B cell (primary cell): ENCODE data around the gene GAMT. TPM values are rescaled to one million over a fixed set of nuclear protein-coding genes. Genes with fewer than 3 reads are reported as not detected.

Source experiments
- ATAC-seq: fragments of 200-7000 bp; cut with Tn5 transposase; one replicate; pipeline ENCODE4 v1.10.0; 2021; ENCODE audit warnings: low read depth, mild to moderate bottlenecking, moderate number of reproducible peaks, moderate library complexity
- CTCF ChIA-PET: fragments of 350-600 bp; sonication (Branson Sonifier 250); formaldehyde crosslinking; loops from one replicate; lab custom pipeline; 2021; ENCODE audit warnings: antibody characterized with exemption, inconsistent platforms; lab: Charles Lee
- POLR2A ChIA-PET: fragments of 350-600 bp; sonication (Branson Sonifier 250); formaldehyde crosslinking; loops from one replicate; lab custom pipeline; 2021; ENCODE audit warnings: antibody characterized with exemption; lab: Charles Lee
- DNase-seq: peaks from one replicate; pipeline ENCODE4 v3.0.0; 2013
- H2AFZ ChIP-seq: 2 replicates; pipeline ENCODE4 v1.6.1; 2012; ENCODE audit warnings: mild to moderate bottlenecking, low read depth, low read length; ENCODE audit not compliant: insufficient read depth, poor library complexity, severe bottlenecking
- H3K27ac ChIP-seq, 2 donors: 1 replicate in 1 of 2; 2 replicates in 1 of 2; pipeline ENCODE4 v1.5.1; 2012 to 2013; ENCODE audit warnings: low read length in 2 of 2, mild to moderate bottlenecking in 2 of 2, moderate library complexity in 1 of 2
- H3K27me3 ChIP-seq, 4 experiments: fragments of 200-600 bp in 1 of 4; sonication (generic) in 1 of 4; replicated peaks in 1 of 4; 1 replicate in 2 of 4; 2 replicates in 2 of 4; pipeline versions ENCODE4 v1.6.1 to v1.7.0; 2013 to 2016; ENCODE audit warnings: low read length in 3 of 4, mild to moderate bottlenecking in 2 of 4, mixed read lengths in 1 of 4, moderate library complexity in 1 of 4; ENCODE audit not compliant: insufficient read depth in 4 of 4, control insufficient read depth in 3 of 4; ENCODE audit errors: control extremely low read depth in 1 of 4
- H3K36me3 ChIP-seq, 2 experiments: replicated peaks in 1 of 2; 1 replicate in 1 of 2; 2 replicates in 1 of 2; pipeline versions ENCODE4 v1.6.1 to v1.7.1; 2013; ENCODE audit warnings: low read length in 1 of 2; ENCODE audit not compliant: insufficient read depth in 2 of 2, control insufficient read depth in 1 of 2; ENCODE audit errors: control extremely low read depth in 1 of 2, extremely low read depth in 1 of 2
- H3K4me1 ChIP-seq, 2 donors: fragments of 200-600 bp in 1 of 2; sonication (generic) in 1 of 2; 1 replicate in 1 of 2; 2 replicates in 1 of 2; pipeline versions ENCODE4 v1.5.1 to v1.6.1; 2013 to 2017; ENCODE audit warnings: low read length in 2 of 2; ENCODE audit not compliant: control insufficient read depth in 2 of 2, insufficient read depth in 2 of 2
- H3K4me2 ChIP-seq: replicated peaks from 2 replicates; pipeline ENCODE3; 2012; ENCODE audit warnings: mild to moderate bottlenecking, low read depth, low read length; ENCODE audit not compliant: poor library complexity, severe bottlenecking
- H3K4me3 ChIP-seq, 5 experiments: fragments of 200-600 bp in 1 of 5; sonication (generic) in 1 of 5; 1 replicate in 3 of 5; 2 replicates in 2 of 5; pipeline versions ENCODE4 v1.5.1 to v1.7.0; 2011 to 2016; ENCODE audit warnings: low read length in 4 of 5, mild to moderate bottlenecking in 4 of 5, low read depth in 2 of 5, control low read depth in 1 of 5, moderate library complexity in 1 of 5; ENCODE audit not compliant: insufficient read depth in 1 of 5; ENCODE audit errors: control extremely low read depth in 1 of 5, extremely low read depth in 1 of 5
- H3K79me2 ChIP-seq: fragments of 200-600 bp; sonication (generic); one replicate; pipeline ENCODE4 v1.6.0; 2016; ENCODE audit warnings: low read length; ENCODE audit not compliant: control insufficient read depth, insufficient read depth
- H3K9ac ChIP-seq: fragments of 200-600 bp; sonication (generic); 2 replicates; pipeline ENCODE4 v1.6.1; 2017; ENCODE audit warnings: mild to moderate bottlenecking, low read length, moderate library complexity
- H3K9me3 ChIP-seq, 3 donors: one replicate each; pipeline versions ENCODE4 v1.6.1 to v1.7.1; 2013; ENCODE audit warnings: low read length in 2 of 3; ENCODE audit not compliant: control insufficient read depth in 2 of 3, insufficient read depth in 1 of 3; ENCODE audit errors: control extremely low read depth in 1 of 3
- H4K20me1 ChIP-seq: 2 replicates; pipeline ENCODE4 v1.6.0; 2012; ENCODE audit warnings: mild to moderate bottlenecking, low read length; ENCODE audit not compliant: insufficient read depth, control insufficient read depth, poor library complexity, severe bottlenecking
- H3K27ac Mint-ChIP-seq: one replicate; pipeline ENCODE4 v1.8.0; 2021; ENCODE audit warnings: mixed read lengths
- H3K27me3 Mint-ChIP-seq: one replicate; pipeline ENCODE4 v1.8.0; 2021; ENCODE audit warnings: mixed read lengths
- H3K4me1 Mint-ChIP-seq: one replicate; pipeline ENCODE4 v1.8.0; 2021; ENCODE audit warnings: mixed read lengths
- H3K4me3 Mint-ChIP-seq: one replicate; pipeline ENCODE4 v1.8.0; 2021; ENCODE audit warnings: mixed read lengths
- H3K9me3 Mint-ChIP-seq: one replicate; pipeline ENCODE4 v1.8.0; 2022; ENCODE audit warnings: mixed read lengths; ENCODE audit not compliant: insufficient read depth
- EZH2 ChIP-seq: IDR thresholded peaks from 2 replicates; pipeline ENCODE4 v1.6.1; 2012; ENCODE audit warnings: borderline replicate concordance, low read depth, mild to moderate bottlenecking, moderate library complexity, low read length; ENCODE audit not compliant: insufficient read depth, poor library complexity, severe bottlenecking
- WGBS: methylation state at CpG from one replicate; pipeline ENCODE4 v1.1.5; 2013; ENCODE audit warnings: missing lambda C conversion rate; ENCODE audit not compliant: insufficient coverage; 5-methylcytosine and 5-hydroxymethylcytosine counted together
- intact Hi-C: fragments of 100-400 bp; cut with micrococcal nuclease; formaldehyde crosslinking; loops from one replicate; pipeline ENCODE4 v1.10.0; 2022
- polyA plus RNA-seq: library from polyadenylated mRNA; depleted of rRNA; stranded (reverse); fragments of >200 nt; gene quantifications from 2 replicates; pipeline ENCODE4 v1.2.3, GENCODE V29; 2012
- total RNA-seq, 2 donors: library from RNA; stranded (reverse); fragments of 120-200 nt in 1 of 2; gene quantifications; 1 replicate in 1 of 2; 2 replicates in 1 of 2; pipeline versions ENCODE4 v1.2.3 to v1.2.4, GENCODE V29; 2013 to 2022
- TF ChIP-seq, protein P1 (sequence below): fragments of 200-600 bp; IDR thresholded peaks from one replicate; pipeline ENCODE4 v1.8.0; 2022; ENCODE audit warnings: antibody characterized with exemption, mild to moderate bottlenecking

GAMT gene
- total and polyA plus RNA-seq, 2 donors (not counting 1 experiment from before 2014, with no cell fraction given): 8.8 to 12.1 TPM

GRCh38 chr19:1418951-1419738 is 17.8 kb upstream of the GAMT start:
- H3K9ac ChIP-seq: no peak overlapping the region
- H3K9me3 ChIP-seq: no peaks in the 10 kb centered on the region
- Mint-ChIP-seq H3K9me3 (no peaks in the 10 kb centered on the region), H3K27ac (no peak overlapping the region), H3K4me1 (peaks cover 14% of the 10 kb centered on the region), H3K4me3 (no peak overlapping the region), H3K27me3 (no peaks in the 10 kb centered on the region)
- POLR2A ChIA-PET: no interaction called here
- H3K36me3 ChIP-seq: peaks cover 0 to 63% of the 10 kb centered on the region in 2 experiments
- H3K4me3 ChIP-seq: no peak overlapping the region
- TF ChIP-seq EZH2: no peak
- peaks cover 94% of the 10 kb centered on the region for H4K20me1 ChIP-seq
- H3K27ac ChIP-seq: no peak overlapping the region
- H2AFZ ChIP-seq: no peak overlapping the region
- CTCF ChIA-PET: no interaction called here
- peaks cover 0 to 17% of the 10 kb centered on the region in 2 donors for H3K4me1 ChIP-seq
- H3K4me2 ChIP-seq: no peak overlapping the region
- DNase-seq: no peak
- WGBS: 97% methylated on average over 20 of the region's 21 CpGs
- no peak for ATAC-seq
- no peaks in the 10 kb centered on the region for H3K27me3 ChIP-seq
- H3K79me2 ChIP-seq: peaks cover 91% of the 10 kb centered on the region
- intact Hi-C loops: no loop called here

DNA sequence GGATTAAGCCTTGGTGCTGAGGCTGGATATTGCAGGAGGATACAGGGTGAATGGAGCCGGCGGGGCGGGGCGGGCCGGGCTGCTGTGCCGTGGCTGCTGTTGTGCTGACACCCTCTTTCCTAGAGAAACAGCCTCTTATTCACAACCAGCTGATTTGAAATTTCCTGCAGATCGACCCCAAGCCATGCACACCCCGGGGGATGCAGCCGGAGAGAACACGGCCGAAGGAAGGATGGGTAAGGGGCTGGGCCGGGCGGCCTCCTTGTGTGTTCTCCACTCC is 17.1 kb upstream of the GAMT start:
- TF ChIP-seq, protein P1, sequence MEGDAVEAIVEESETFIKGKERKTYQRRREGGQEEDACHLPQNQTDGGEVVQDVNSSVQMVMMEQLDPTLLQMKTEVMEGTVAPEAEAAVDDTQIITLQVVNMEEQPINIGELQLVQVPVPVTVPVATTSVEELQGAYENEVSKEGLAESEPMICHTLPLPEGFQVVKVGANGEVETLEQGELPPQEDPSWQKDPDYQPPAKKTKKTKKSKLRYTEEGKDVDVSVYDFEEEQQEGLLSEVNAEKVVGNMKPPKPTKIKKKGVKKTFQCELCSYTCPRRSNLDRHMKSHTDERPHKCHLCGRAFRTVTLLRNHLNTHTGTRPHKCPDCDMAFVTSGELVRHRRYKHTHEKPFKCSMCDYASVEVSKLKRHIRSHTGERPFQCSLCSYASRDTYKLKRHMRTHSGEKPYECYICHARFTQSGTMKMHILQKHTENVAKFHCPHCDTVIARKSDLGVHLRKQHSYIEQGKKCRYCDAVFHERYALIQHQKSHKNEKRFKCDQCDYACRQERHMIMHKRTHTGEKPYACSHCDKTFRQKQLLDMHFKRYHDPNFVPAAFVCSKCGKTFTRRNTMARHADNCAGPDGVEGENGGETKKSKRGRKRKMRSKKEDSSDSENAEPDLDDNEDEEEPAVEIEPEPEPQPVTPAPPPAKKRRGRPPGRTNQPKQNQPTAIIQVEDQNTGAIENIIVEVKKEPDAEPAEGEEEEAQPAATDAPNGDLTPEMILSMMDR: no peak
- no peak for TF ChIP-seq EZH2
- no peaks in the 10 kb centered on the region for H3K9me3 Mint-ChIP-seq
- no peak overlapping the region for H3K4me3 Mint-ChIP-seq
- Histone ChIP-seq H3K27ac (no peak overlapping the region), H4K20me1 (peaks cover 95% of the 10 kb centered on the region), H3K9ac (no peak overlapping the region), H3K9me3 (no peaks in the 10 kb centered on the region), H3K4me3 (no peak overlapping the region), H3K4me2 (no peak overlapping the region), H3K79me2 (peaks cover 92% of the 10 kb centered on the region), H2AFZ (no peak overlapping the region), H3K27me3 (no peaks in the 10 kb centered on the region), H3K4me1 (peaks cover 0 to 17% of the 10 kb centered on the region in 2 donors), H3K36me3 (peaks cover 0 to 61% of the 10 kb centered on the region in 2 experiments)
- H3K27ac Mint-ChIP-seq: no peak overlapping the region
- peaks cover 18% of the 10 kb centered on the region for H3K4me1 Mint-ChIP-seq
- 92% methylated on average over 7 of the region's 13 CpGs for WGBS
- intact Hi-C loops: no loop called here
- ChIA-PET CTCF (interaction anchor here (1.2 kb wide), 1 partner anchor 19 kb away, joined by 3 read pairs; no protein-coding TSS in a partner anchor), POLR2A (no interaction called here)
- ATAC-seq (no peak), DNase-seq (no peak)
- no peaks in the 10 kb centered on the region for H3K27me3 Mint-ChIP-seq
